HCT116 (cell line): ENCODE measurements around the gene FOXA1.

Source experiments
- ATF3 ChIP-seq: IDR thresholded peaks from 2 replicates; pipeline ENCODE4 v1.6.1; 2012
- CTCF ChIP-seq, 3 experiments: fragments of 200-600 bp in 1 of 3; sonication (generic) in 1 of 3; IDR thresholded peaks in 2 of 3; conservative IDR thresholded peaks in 1 of 3; 2 replicates each; pipeline ENCODE4 v1.5.1; 2012 to 2017; ENCODE audit warnings: low read depth in 2 of 3, low read length in 2 of 3, antibody characterized with exemption in 1 of 3, borderline replicate concordance in 1 of 3, control low read depth in 1 of 3, mild to moderate bottlenecking in 1 of 3, mixed read lengths in 1 of 3, mixed run types in 1 of 3, moderate library complexity in 1 of 3; ENCODE audit not compliant: insufficient read depth in 1 of 3
- EZH2 ChIP-seq: fragments of 200-600 bp; sonication (generic); IDR thresholded peaks from 2 replicates; pipeline ENCODE4 v1.6.1; 2017; ENCODE audit warnings: antibody characterized with exemption, mixed run types
- EZH2phosphoT487 ChIP-seq: fragments of 200-600 bp; IDR thresholded peaks from 2 replicates; pipeline ENCODE4 v1.6.1; 2018; ENCODE audit warnings: antibody characterized with exemption, borderline replicate concordance
- JUND ChIP-seq: IDR thresholded peaks from 2 replicates; pipeline ENCODE4 v1.6.1; 2012
- MAX ChIP-seq: IDR thresholded peaks from 2 replicates; pipeline ENCODE4 v1.6.1; 2012
- POLR2A ChIP-seq: IDR thresholded peaks from 2 replicates; pipeline ENCODE4 v1.7.0; 2011; ENCODE audit warnings: borderline replicate concordance; ENCODE audit not compliant: insufficient read depth, insufficient read length; ENCODE audit errors: extremely low read depth
- REST ChIP-seq: IDR thresholded peaks from 2 replicates; pipeline ENCODE4 v1.6.1; 2012; ENCODE audit warnings: low read depth
- SP1 ChIP-seq: IDR thresholded peaks from 2 replicates; pipeline ENCODE4 v1.6.1; 2012; ENCODE audit warnings: low read depth
- YY1 ChIP-seq: IDR thresholded peaks from 2 replicates; pipeline ENCODE4 v1.6.1; 2011; ENCODE audit warnings: low read length, low read depth, moderate library complexity, mild to moderate bottlenecking; ENCODE audit not compliant: insufficient replicate concordance; ENCODE audit errors: extremely low read depth
- ZBTB33 ChIP-seq: IDR thresholded peaks from 2 replicates; pipeline ENCODE4 v1.6.1; 2011; ENCODE audit warnings: mild to moderate bottlenecking, low read length, moderate library complexity; ENCODE audit not compliant: insufficient replicate concordance; ENCODE audit errors: extremely low read depth

GRCh38 chr14:37625597-37626595, 30.8 kb upstream of the FOXA1 start:
- no peak for TF ChIP-seq CTCF (IDR thresholded peaks at IDR 0.05 in 2 of 3, conservative IDR thresholded peaks at IDR 0.05 in 1 of 3; ENCODE audit: borderline replicate concordance in 1 of 3, insufficient read depth in 1 of 3, low read depth in 2 of 3, low read length in 2 of 3)
- TF ChIP-seq SP1 = no peak
- no peak for TF ChIP-seq JUND
- TF ChIP-seq YY1 = no peak
- no peak for TF ChIP-seq EZH2phosphoT487
- no peak for TF ChIP-seq MAX
- no peak for TF ChIP-seq ZBTB33
- TF ChIP-seq REST = no peak
- no peak for TF ChIP-seq EZH2
- no peak for TF ChIP-seq ATF3
- TF ChIP-seq POLR2A = no peak
